Fibroblast of mammary gland (primary cell): Measurements from ENCODE around the gene TMEM154.
"Not testable (repeated sequence)": the region's sequence is repeated elsewhere in the genome, so short reads cannot be mapped to it uniquely, and the experiment has no call there.

Source experiments
- DNase-seq: peaks from one replicate; pipeline ENCODE4 v3.0.0-alpha.2; 2010; ENCODE audit warnings: low read depth
- H3K4me3 ChIP-seq: 2 replicates; pipeline ENCODE4 v1.5.1; 2011; ENCODE audit warnings: low read depth, mild to moderate bottlenecking, low read length, moderate library complexity; ENCODE audit not compliant: control insufficient read depth
- TF ChIP-seq, protein P1 (sequence below): conservative IDR thresholded peaks from 2 replicates; pipeline ENCODE4 v1.5.1; 2011; ENCODE audit warnings: low read depth, low read length, inconsistent platforms; ENCODE audit not compliant: control insufficient read depth, insufficient read depth

The TMEM154 gene

DNA sequence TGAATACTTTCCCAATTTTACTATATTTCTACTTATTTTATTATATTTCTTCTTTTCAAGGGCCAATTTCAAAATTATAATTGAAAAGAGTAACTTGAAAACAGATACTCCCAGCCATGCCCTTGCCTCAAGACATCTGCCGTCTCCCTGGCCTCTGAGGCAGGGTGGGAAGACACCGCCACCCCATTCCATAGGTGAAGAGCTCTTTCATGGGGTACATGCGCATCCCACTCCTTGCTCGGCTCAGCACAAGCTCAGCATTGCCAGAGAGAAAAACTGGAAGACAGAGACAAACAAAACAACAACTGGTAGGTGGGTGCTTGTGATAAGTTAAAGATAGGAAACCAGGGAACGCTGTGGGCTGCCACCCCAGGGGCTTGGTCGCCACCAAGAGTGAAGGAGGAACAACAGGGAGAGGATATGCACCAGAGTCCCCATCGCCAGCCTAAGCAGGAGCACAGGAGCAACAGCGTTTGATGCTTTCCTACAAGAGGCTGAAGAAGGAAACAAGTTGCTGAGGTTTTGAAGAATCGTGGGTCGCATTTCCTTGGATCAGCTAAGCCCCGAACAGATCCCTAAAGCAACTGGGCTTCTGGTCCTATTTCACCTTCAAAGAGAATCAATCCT, 11.3 kb downstream of the TMEM154 start:
- TF ChIP-seq, protein P1, sequence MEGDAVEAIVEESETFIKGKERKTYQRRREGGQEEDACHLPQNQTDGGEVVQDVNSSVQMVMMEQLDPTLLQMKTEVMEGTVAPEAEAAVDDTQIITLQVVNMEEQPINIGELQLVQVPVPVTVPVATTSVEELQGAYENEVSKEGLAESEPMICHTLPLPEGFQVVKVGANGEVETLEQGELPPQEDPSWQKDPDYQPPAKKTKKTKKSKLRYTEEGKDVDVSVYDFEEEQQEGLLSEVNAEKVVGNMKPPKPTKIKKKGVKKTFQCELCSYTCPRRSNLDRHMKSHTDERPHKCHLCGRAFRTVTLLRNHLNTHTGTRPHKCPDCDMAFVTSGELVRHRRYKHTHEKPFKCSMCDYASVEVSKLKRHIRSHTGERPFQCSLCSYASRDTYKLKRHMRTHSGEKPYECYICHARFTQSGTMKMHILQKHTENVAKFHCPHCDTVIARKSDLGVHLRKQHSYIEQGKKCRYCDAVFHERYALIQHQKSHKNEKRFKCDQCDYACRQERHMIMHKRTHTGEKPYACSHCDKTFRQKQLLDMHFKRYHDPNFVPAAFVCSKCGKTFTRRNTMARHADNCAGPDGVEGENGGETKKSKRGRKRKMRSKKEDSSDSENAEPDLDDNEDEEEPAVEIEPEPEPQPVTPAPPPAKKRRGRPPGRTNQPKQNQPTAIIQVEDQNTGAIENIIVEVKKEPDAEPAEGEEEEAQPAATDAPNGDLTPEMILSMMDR, result no peak
- DNase-seq, result no peak
- H3K4me3 ChIP-seq, result no peak overlapping the region

DNA sequence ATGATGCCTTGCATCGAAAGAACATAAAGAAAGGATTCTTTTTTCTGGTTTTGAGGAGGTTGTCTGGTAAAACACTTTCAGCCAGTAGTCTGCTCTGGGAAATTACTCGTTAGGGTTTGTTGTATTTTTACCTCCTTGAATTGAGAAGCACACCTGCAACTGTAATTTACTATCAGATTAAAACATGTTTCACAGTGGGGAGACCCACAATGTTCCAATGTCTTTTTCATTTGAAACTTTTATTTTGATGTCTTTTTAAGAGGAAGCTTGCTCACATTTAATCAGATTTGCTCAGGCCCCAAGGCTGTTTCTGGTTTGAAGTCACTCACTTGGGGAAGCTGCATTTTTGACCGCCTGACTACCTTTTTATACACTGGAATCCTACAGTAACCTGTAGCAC, 12.0 kb downstream of the TMEM154 start:
- no peak overlapping the region for H3K4me3 ChIP-seq
- TF ChIP-seq, protein P1, result no peak
- no peak for DNase-seq

DNA sequence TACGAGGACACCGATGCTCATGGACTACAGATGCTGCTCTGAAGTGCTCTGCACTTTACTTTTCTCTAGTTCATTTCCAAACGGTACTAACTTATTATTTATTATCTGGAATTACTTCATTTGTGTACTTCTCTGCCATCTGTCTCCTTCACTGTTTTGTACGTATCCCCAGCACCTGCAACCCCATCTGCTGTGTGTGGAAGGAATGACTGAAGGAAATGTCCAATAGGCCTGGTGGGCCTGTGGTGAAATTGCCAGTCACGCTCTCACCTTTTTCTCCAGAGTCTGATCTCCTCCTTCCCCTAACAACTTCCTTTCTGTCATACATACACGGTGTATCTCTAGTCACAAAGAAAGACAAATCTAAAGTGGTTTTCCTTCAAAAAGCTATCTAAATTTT, 12.9 kb downstream of the TMEM154 start:
- H3K4me3 ChIP-seq, result no peak overlapping the region
- no peak for DNase-seq
- TF ChIP-seq, protein P1, result no peak

DNA sequence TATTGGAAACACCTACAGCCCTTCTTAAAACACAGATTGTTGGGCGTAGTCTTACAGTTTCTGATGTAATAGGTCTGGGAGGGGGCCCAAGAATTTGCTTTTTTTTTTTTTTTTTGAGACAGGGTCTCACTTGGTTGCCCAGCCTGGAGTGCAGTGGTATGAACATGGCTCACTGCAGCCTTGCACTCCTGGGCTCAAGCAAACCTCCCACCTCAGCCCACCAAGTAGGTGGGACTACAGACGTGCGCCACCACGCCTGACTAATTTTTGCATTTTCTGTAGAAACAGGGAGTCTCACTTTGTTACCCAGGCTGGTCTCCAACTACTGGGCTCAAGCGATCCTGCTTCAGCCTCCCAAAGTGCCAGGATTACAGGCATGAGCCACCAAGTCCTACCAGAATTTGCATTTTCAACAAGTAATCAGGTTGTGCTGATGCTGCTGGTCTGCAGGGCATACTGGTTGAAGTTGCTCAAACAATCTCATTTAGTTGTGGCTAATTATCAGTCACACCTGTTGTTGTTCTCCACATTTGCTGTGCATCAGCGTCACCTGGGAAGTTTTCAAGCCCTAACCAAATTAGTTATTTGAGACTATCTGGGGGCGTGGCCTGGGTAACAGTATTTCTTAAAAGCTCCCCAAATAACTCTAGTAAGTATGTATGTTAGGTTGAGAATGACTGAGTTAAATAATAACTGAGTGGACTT, 14.0 kb downstream of the TMEM154 start:
- DNase-seq, result no peak
- H3K4me3 ChIP-seq, result no peak overlapping the region
- TF ChIP-seq, protein P1, result no peak

DNA sequence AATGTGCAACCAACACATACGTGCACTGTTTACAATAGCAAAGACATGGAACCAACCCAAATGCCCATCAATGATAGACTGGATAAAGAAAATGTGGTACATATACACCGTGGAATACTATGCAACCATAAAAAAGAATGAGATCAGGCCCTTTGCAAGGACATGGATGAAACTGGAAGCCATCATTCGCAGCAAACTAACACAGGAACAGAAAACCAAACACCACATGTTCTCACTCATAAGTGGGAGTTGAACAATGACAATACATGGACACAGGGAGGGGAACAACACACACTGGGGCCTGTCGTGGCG, 15.8 kb downstream of the TMEM154 start:
- not testable (repeated sequence) for H3K4me3 ChIP-seq, DNase-seq

- H3K4me3 ChIP-seq, result no peak overlapping the region
- DNase-seq, result peak; percentile 14
- TF ChIP-seq, protein P1, result no peak
Measured at GRCh38 chr4:152663203-152664066, 16.4 kb downstream of the TMEM154 start.

DNA sequence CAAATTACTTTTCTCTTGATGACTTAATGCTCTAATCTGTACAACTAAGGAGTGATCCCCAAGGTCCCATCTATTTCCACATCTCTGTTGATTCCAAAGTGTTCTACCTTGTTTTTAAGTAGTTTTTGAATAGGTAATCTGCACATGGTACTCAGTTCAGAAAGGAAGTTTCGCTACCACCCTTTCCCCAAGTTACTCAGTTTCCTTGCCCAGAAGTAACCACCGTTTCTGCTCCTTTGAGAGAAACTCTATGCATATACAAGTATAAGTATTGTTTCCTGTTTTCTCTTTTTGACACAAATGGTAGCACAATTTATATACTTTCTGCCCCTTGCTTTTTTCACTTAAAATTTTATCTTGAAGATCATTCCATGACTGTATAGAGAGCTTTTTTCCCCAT, 18.1 kb downstream of the TMEM154 start:
- no peak overlapping the region for H3K4me3 ChIP-seq
- TF ChIP-seq, protein P1, result no peak
- DNase-seq, result no peak
